Body of pancreas (tissue), 4 donors: Measurements from ENCODE around the gene KRTAP6-3.

ENCODE experiments used
- POLR2A ChIP-seq, 3 donors: fragments of 450-650 bp; IDR thresholded peaks; one replicate each; pipeline ENCODE4 v1.6.1; 2016; ENCODE audit warnings: antibody characterized with exemption in 3 of 3, mild to moderate bottlenecking in 2 of 3
- TF ChIP-seq, protein P1 (sequence below), 7 experiments: fragments of 450-650 bp in 4 of 7; fragments of 200-600 bp in 3 of 7; sonication (generic) in 3 of 7; IDR thresholded peaks; one replicate each; pipeline ENCODE4 v1.5.1; 2016 to 2019; ENCODE audit warnings: antibody characterized with exemption in 7 of 7

DNA sequence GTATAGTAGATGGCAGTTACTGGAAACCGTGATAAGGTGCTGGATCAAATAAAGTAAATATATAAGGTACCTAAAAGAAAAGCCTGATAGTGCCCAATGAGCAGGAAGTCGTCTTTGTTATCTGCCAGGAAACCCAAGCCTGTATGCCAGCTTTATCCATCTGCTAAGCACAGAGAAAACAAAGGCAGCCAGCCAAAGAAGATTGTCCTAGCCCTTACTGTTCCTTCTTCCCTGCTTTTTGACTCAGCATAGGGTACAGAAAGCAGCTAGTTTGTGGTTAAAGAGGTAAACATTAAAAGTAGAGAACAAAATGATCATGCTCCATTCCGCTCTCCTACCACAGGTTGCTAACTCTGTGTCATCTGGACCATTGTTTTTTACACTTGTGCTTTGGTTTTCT, 12.1 kb upstream of the KRTAP6-3 start:
- TF ChIP-seq, protein P1, sequence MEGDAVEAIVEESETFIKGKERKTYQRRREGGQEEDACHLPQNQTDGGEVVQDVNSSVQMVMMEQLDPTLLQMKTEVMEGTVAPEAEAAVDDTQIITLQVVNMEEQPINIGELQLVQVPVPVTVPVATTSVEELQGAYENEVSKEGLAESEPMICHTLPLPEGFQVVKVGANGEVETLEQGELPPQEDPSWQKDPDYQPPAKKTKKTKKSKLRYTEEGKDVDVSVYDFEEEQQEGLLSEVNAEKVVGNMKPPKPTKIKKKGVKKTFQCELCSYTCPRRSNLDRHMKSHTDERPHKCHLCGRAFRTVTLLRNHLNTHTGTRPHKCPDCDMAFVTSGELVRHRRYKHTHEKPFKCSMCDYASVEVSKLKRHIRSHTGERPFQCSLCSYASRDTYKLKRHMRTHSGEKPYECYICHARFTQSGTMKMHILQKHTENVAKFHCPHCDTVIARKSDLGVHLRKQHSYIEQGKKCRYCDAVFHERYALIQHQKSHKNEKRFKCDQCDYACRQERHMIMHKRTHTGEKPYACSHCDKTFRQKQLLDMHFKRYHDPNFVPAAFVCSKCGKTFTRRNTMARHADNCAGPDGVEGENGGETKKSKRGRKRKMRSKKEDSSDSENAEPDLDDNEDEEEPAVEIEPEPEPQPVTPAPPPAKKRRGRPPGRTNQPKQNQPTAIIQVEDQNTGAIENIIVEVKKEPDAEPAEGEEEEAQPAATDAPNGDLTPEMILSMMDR (IDR thresholded peaks at IDR 0.05): no peak
- no peak for TF ChIP-seq POLR2A (IDR thresholded peaks at IDR 0.05)
